ENCODE data around the gene PLRG1.

PLRG1 gene

GRCh38 chr4:154564311-154564710 lies 14.1 kb upstream of the PLRG1 start:
- Histone ChIP-seq H2AFZ (ENCODE audit: low read length) (no peak overlapping the region), H3K4me1 (ENCODE audit: insufficient read depth, low read length, poor library complexity, severe bottlenecking) (no peaks in the 10 kb centered on the region), H3K36me3 (ENCODE audit: insufficient read depth, low read length) (no peaks in the 10 kb centered on the region), H3K9ac (ENCODE audit: low read depth, low read length, poor library complexity, severe bottlenecking) (no peak overlapping the region), H3K4me2 (ENCODE audit: low read depth, low read length, poor library complexity, severe bottlenecking) (no peak overlapping the region), H3K9me2 (replicated peaks; ENCODE audit: low read depth, low read length) (no peaks in the 10 kb centered on the region), H3F3A (ENCODE audit: low read depth) (no peaks in the 10 kb centered on the region), H3K9me3 (ENCODE audit: insufficient read depth, low read depth, low read length) (no peaks in the 10 kb centered on the region), H3K4me3 (ENCODE audit: low read length, poor library complexity, severe bottlenecking) (no peak overlapping the region), H3K79me2 (ENCODE audit: insufficient read depth, low read length) (no peaks in the 10 kb centered on the region), H3K27me3 (ENCODE audit: insufficient read depth, low read length, poor library complexity, severe bottlenecking) (no peaks in the 10 kb centered on the region), H4K20me1 (ENCODE audit: insufficient read depth, low read length, poor library complexity, severe bottlenecking) (no peaks in the 10 kb centered on the region)
- TF ChIP-seq EZH2phosphoT487 (IDR thresholded peaks at IDR 0.05; ENCODE audit: borderline replicate concordance) (no peak), CTCF (conservative IDR thresholded peaks at IDR 0.05; ENCODE audit: low read length) (no peak)

GRCh38 chr4:154562697-154563254 lies 12.6 kb upstream of the PLRG1 start, which contains the start of gene FGB:
TSS of gene FGB (plus strand) at chr4:154563011. CDS start at chr4:154563019, 8 bp downstream.
- no peaks in the 10 kb centered on the region for H4K20me1 ChIP-seq (ENCODE audit: insufficient read depth, low read length, poor library complexity, severe bottlenecking)
- H3K4me2 ChIP-seq (ENCODE audit: low read depth, low read length, poor library complexity, severe bottlenecking), result no peak within 1 kb of the TSS
- no peak within 1 kb of the TSS for H2AFZ ChIP-seq (ENCODE audit: low read length)
- H3K9me2 ChIP-seq (replicated peaks; ENCODE audit: low read depth, low read length), result no peaks in the 10 kb centered on the region
- no peak within 1 kb of the TSS for H3K9ac ChIP-seq (ENCODE audit: low read depth, low read length, poor library complexity, severe bottlenecking)
- H3K4me1 ChIP-seq (ENCODE audit: insufficient read depth, low read length, poor library complexity, severe bottlenecking), result no peaks in the 10 kb centered on the region
- H3K4me3 ChIP-seq (ENCODE audit: low read length, poor library complexity, severe bottlenecking), result no peak within 1 kb of the TSS
- TF ChIP-seq CTCF (conservative IDR thresholded peaks at IDR 0.05; ENCODE audit: low read length) (no peak), EZH2phosphoT487 (IDR thresholded peaks at IDR 0.05; ENCODE audit: borderline replicate concordance) (no peak)
- H3K36me3 ChIP-seq (ENCODE audit: insufficient read depth, low read length), result no peaks in the 10 kb centered on the region
- H3F3A ChIP-seq (ENCODE audit: low read depth), result no peaks in the 10 kb centered on the region
- no peaks in the 10 kb centered on the region for H3K9me3 ChIP-seq (ENCODE audit: insufficient read depth, low read depth, low read length)
- H3K27me3 ChIP-seq (ENCODE audit: insufficient read depth, low read length, poor library complexity, severe bottlenecking), result no peaks in the 10 kb centered on the region
- H3K79me2 ChIP-seq (ENCODE audit: insufficient read depth, low read length), result no peaks in the 10 kb centered on the region

- H3K36me3 ChIP-seq (ENCODE audit: insufficient read depth, low read length), result no peaks in the 10 kb centered on the region
- H3K27me3 ChIP-seq (ENCODE audit: insufficient read depth, low read length, poor library complexity, severe bottlenecking), result no peaks in the 10 kb centered on the region
- no peaks in the 10 kb centered on the region for H4K20me1 ChIP-seq (ENCODE audit: insufficient read depth, low read length, poor library complexity, severe bottlenecking)
- H2AFZ ChIP-seq (ENCODE audit: low read length), result no peak overlapping the region
- H3K9ac ChIP-seq (ENCODE audit: low read depth, low read length, poor library complexity, severe bottlenecking), result no peak overlapping the region
- no peaks in the 10 kb centered on the region for H3F3A ChIP-seq (ENCODE audit: low read depth)
- no peaks in the 10 kb centered on the region for H3K79me2 ChIP-seq (ENCODE audit: insufficient read depth, low read length)
- H3K4me3 ChIP-seq (ENCODE audit: low read length, poor library complexity, severe bottlenecking), result no peak overlapping the region
- H3K9me3 ChIP-seq (ENCODE audit: insufficient read depth, low read depth, low read length), result no peaks in the 10 kb centered on the region
- TF ChIP-seq EZH2phosphoT487 (IDR thresholded peaks at IDR 0.05; ENCODE audit: borderline replicate concordance) (no peak), CTCF (conservative IDR thresholded peaks at IDR 0.05; ENCODE audit: low read length) (no peak)
- H3K9me2 ChIP-seq (replicated peaks; ENCODE audit: low read depth, low read length), result no peaks in the 10 kb centered on the region
- H3K4me1 ChIP-seq (ENCODE audit: insufficient read depth, low read length, poor library complexity, severe bottlenecking), result no peaks in the 10 kb centered on the region
- H3K4me2 ChIP-seq (ENCODE audit: low read depth, low read length, poor library complexity, severe bottlenecking), result no peak overlapping the region
Measured at GRCh38 chr4:154560824-154561231, 10.6 kb upstream of the PLRG1 start.
